ENCODE measurements around the gene RELT.

The RELT gene

DNA sequence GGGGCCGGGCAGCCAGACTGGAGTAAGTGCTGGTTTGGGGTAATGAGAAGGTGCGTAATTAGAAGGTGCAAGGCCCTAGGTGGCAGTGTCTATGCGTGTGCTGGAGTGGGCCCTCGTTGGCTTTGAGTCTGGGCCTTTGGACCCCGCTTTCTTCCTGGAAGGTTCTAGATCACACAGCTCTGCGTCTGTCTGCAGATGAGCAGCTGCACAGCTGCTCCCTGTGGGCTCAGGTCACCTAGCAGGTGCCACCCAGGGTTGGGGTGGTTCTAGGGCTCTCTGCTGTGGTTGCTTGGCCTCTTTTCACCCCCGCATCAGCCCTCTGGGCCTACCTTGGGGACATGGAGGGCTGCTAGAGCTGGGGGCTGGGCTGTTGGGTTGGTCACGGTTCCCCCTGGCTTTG lies 10.3 kb downstream of the RELT start:
- no peak for DNase-seq
- Histone ChIP-seq H3K27me3 (ENCODE audit: insufficient read depth, low read depth, severe bottlenecking) (no peaks in the 10 kb centered on the region), H3K9me3 (ENCODE audit: severe bottlenecking) (no peaks in the 10 kb centered on the region), H3K4me3 (ENCODE audit: low read depth, low read length) (no peak overlapping the region), H3K36me3 (peaks cover 34% of the 10 kb centered on the region), H3K27ac (peak overlapping the region; percentile 28; the same call in 1 of the 2 replicates)
- TF ChIP-seq, protein P1, sequence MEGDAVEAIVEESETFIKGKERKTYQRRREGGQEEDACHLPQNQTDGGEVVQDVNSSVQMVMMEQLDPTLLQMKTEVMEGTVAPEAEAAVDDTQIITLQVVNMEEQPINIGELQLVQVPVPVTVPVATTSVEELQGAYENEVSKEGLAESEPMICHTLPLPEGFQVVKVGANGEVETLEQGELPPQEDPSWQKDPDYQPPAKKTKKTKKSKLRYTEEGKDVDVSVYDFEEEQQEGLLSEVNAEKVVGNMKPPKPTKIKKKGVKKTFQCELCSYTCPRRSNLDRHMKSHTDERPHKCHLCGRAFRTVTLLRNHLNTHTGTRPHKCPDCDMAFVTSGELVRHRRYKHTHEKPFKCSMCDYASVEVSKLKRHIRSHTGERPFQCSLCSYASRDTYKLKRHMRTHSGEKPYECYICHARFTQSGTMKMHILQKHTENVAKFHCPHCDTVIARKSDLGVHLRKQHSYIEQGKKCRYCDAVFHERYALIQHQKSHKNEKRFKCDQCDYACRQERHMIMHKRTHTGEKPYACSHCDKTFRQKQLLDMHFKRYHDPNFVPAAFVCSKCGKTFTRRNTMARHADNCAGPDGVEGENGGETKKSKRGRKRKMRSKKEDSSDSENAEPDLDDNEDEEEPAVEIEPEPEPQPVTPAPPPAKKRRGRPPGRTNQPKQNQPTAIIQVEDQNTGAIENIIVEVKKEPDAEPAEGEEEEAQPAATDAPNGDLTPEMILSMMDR (IDR thresholded peaks at IDR 0.05; ENCODE audit: low read depth, low read length) = no peak

DNA sequence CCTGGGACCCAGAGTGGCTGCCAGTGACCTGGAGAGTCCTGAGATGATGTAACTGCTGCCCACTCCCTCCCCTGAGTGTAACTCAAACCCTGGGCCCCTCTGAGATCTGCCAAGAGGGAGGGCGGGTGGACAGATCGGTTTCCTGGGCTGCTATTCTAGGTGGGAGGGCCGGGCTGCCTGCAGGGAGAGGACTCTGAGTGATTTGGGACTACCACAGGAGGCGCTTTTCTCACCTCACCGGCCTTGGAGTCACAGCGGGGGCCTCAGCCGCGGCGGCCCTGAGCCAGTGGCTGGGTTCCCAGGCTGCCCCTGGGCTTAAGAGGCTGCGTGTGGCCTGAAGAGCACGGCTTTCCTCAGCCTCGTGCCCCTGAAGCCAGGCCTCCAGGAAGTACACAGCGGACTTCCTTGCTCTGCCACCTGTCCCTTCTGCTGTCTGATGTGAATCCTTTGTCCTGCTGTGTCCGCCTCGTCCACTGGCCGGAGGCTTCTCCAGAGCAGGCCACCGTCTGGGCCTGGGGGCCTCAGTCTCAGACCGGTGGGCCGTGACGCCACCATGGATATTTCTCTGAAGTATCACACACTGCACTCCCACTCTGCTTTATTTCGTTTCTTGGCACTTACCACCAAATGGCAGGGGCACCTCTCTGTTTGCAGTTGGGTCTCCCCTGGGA lies 11.5 kb downstream of the RELT start:
- peak; percentile 76 for DNase-seq
- Histone ChIP-seq H3K9me3 (ENCODE audit: severe bottlenecking) (no peaks in the 10 kb centered on the region), H3K4me3 (ENCODE audit: low read depth, low read length) (no peak overlapping the region), H3K27ac (peak overlapping the region; percentile 84), H3K36me3 (peaks cover 29% of the 10 kb centered on the region), H3K27me3 (ENCODE audit: insufficient read depth, low read depth, severe bottlenecking) (no peaks in the 10 kb centered on the region)
- TF ChIP-seq, protein P1 (IDR thresholded peaks at IDR 0.05; ENCODE audit: low read depth, low read length) = peak; percentile 44; the same call in 1 of the 2 replicates

DNA sequence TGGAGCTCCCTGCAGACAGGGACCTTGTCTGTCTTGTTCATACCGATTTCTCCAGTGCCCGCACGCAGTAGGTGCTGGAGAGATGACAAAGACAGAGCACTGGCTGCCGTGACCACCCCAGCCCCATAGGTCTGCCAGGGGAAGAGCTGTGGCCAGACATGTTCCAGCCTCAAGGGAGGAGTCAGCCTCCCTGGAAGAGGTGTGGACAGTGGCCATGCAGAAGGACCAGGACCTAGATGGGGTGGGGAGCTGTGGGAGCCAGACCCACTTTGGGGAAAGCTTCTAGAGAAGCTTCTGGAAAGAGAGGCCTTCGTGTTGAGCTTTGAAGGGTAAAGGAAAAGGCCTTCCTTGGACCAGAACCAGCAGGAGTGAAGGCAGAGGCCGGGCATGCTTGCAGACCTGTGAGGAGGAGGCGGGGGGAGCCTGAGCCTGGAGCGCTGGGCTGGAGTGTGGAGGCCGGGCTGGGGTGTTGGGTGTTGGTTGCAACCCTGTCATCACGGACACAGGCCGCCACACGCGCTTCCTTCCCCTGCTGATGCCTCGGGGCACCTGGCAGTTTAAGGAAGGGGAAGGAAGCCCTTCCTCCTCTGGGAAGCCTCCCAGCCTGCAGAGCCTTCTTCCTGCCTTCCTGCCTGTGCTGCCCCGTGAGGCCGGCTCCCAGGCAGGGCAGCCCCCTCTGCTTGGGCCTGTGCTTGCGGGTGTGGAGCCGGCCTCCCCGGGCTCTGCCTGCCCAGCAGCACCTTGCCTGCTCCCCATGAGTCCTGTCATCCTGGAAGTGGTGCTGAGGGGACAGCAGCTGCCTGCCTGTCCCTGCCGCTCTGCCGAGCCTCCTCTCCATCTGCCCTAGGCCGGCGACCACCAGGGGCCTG lies 12.3 kb downstream of the RELT start:
- TF ChIP-seq, protein P1 (IDR thresholded peaks at IDR 0.05; ENCODE audit: low read depth, low read length) = no peak
- Histone ChIP-seq H3K27me3 (ENCODE audit: insufficient read depth, low read depth, severe bottlenecking) (no peaks in the 10 kb centered on the region), H3K9me3 (ENCODE audit: severe bottlenecking) (no peaks in the 10 kb centered on the region), H3K4me3 (ENCODE audit: low read depth, low read length) (no peak overlapping the region), H3K27ac (peak overlapping the region; percentile 84), H3K36me3 (peaks cover 36% of the 10 kb centered on the region)
- DNase-seq = no peak

DNA sequence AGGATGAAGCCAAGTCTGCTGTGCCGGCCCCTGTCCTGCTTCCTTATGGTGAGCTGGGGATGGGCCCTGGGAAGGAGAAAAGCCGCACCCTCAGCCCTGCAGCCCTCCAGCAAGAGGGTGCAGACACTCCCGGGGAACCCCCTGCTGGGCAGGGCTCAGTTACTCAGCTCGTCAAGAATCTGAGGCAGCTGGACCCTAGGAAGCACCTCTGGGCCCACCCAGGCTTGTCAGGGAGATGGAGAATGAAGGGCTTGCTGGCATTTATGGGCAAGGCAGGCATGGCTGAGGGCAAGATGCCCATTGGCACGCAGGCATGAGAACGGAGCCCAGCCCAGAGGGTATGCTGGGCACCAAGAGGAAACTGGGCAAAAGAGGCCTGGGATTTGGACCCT lies 12.9 kb downstream of the RELT start:
- no peak overlapping the region for H3K4me3 ChIP-seq (ENCODE audit: low read depth, low read length)
- TF ChIP-seq, protein P1 (IDR thresholded peaks at IDR 0.05; ENCODE audit: low read depth, low read length) = no peak
- peaks cover 33% of the 10 kb centered on the region for H3K36me3 ChIP-seq
- H3K27ac ChIP-seq = no peak overlapping the region; the same call in 1 of the 2 replicates
- DNase-seq = no peak
- no peaks in the 10 kb centered on the region for H3K27me3 ChIP-seq (ENCODE audit: insufficient read depth, low read depth, severe bottlenecking)
- H3K9me3 ChIP-seq (ENCODE audit: severe bottlenecking) = no peaks in the 10 kb centered on the region

DNA sequence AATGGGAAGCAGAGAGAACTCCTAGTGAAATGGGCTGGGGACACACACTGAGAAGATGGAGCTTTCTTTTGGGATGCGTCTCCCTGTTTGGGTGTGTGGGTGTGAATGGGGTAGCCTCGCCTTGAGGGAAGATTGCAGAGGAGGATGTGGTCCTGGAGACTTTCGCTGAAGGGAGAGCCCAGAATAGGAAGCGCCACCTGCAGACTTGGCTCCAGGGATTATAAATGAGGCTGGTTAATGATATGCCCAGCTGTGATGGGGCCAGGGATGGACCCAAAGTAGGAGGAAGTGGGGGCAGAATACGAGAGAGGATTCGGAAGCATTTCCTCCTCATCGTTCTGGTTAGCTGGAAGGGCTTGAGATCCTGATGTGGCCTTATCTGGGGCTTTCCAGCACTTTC lies 13.7 kb downstream of the RELT start:
- no peaks in the 10 kb centered on the region for H3K9me3 ChIP-seq (ENCODE audit: severe bottlenecking)
- H3K36me3 ChIP-seq = peaks cover 39% of the 10 kb centered on the region
- H3K27ac ChIP-seq = no peak overlapping the region
- DNase-seq = no peak
- no peak overlapping the region for H3K4me3 ChIP-seq (ENCODE audit: low read depth, low read length)
- TF ChIP-seq, protein P1 (IDR thresholded peaks at IDR 0.05; ENCODE audit: low read depth, low read length) = no peak
- H3K27me3 ChIP-seq (ENCODE audit: insufficient read depth, low read depth, severe bottlenecking) = no peaks in the 10 kb centered on the region

Measured in WERI-Rb-1 (cell line).